Thoracic aorta endothelial cell (primary cell): ENCODE measurements around the gene DCP1B. TPM values are rescaled to one million over a fixed set of nuclear protein-coding genes. Genes with fewer than 3 reads are reported as not detected.

Experiments
- total RNA-seq: library from RNA; depleted of rRNA; stranded (reverse); fragments of >200 nt; gene quantifications from 2 replicates; pipeline ENCODE4 v1.2.3, GENCODE V29; 2012

DCP1B gene
- 12.8 and 14.7 TPM in 2 replicates for total RNA-seq

GRCh38 chr12:2004113-2004929 lies at the start of gene DCP1B:
Gene DCP1B, minus strand, starts transcription at chr12:2004457. Its CDS starts 26 bp downstream, at chr12:2004431.

GRCh38 chr12:2052826-2053678 lies 48.8 kb upstream of the DCP1B start, which contains the start of gene CACNA1C:
Gene CACNA1C, plus strand, starts transcription at chr12:2052987. Its CDS starts 576 bp downstream, at chr12:2053563.

GRCh38 chr12:1918081-1918883 lies 86.0 kb downstream of the DCP1B start, which contains the start of gene CACNA2D4:
Gene CACNA2D4, minus strand, starts transcription at chr12:1918652. Its CDS starts 179 bp downstream, at chr12:1918473.

Other genes starting within 250 kb of the DCP1B start
- not detected in 2 replicates for gene LRTM2, start 183.9 kb downstream of the DCP1B start, total RNA-seq
- gene CACNA2D4, start 85.8 kb downstream of the DCP1B start, total RNA-seq, result 0.13 and 0.43 TPM in 2 replicates
- gene CACNA1C, start 48.5 kb upstream of the DCP1B start, total RNA-seq, result not detected in 2 replicates